GM18861 (cell line): ENCODE measurements around the gene ATG14.
A peak's percentile ranks its signal among the peaks of the same experiment; 100 is the strongest.
"Not testable (repeated sequence)": the region's sequence is repeated elsewhere in the genome, so short reads cannot be mapped to it uniquely, and the experiment has no call there.

ENCODE experiments used
- ATAC-seq: cut with Tn5 transposase; IDR thresholded peaks from one replicate; pipeline ENCODE4 v1.9.1; 2021; ENCODE audit not compliant: unreplicated experiment

Gene ATG14

DNA sequence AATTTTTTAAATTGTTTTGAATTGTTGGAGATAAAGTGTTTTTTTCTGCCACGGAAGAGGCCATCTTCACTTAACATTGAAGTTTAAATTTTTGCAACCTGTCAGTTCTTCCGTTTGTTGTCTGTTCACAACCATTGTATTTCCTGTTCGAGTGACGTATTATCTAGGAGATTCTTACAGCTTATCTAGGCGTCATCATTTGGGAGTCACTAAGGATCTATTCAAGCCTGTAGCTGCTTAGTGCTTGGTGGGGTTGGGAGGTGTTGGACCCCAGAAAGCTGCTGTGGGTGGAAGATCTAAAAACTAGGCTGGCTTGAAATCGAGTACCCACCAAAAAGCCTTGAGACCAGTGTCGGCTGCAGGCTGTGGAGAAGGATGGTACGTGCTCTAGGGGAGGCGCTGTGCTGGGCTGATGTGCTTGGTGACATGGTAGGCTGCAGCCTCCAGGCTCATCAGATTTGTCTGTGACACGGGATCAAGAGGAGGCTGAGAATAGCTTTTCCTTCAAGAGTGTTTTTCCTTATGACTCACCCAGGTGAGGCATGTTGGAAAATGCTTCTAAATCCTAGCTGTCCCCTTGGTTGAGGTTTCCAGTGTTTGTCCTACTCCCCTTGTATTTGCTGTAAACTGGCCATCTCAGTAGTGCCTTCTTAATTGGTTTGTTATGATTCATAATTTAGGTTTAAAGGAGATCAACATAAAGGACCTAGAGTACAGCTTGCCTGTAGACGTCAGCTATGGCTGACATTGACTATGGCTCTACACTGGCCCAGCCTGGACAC lies 57.8 kb downstream of the ATG14 start:
- ATAC-seq, result no peak

DNA sequence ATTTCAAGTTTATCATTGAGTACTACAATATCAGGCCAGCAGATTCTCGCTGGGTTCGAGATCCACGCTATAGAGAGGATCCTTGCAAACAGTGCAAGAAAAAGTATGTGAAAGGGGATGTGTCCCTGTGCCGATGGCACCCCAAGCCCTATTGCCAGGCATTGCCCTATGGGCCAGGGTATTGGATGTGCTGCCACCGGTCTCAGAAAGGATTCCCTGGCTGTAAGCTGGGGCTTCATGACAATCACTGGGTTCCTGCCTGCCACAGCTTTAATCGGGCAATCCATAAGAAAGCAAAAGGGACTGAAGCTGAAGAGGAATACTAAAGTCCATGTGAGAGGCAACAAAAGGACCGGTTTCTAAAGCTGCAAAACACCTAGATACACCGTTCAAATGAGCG lies 59.4 kb downstream of the ATG14 start:
- no peak for ATAC-seq

DNA sequence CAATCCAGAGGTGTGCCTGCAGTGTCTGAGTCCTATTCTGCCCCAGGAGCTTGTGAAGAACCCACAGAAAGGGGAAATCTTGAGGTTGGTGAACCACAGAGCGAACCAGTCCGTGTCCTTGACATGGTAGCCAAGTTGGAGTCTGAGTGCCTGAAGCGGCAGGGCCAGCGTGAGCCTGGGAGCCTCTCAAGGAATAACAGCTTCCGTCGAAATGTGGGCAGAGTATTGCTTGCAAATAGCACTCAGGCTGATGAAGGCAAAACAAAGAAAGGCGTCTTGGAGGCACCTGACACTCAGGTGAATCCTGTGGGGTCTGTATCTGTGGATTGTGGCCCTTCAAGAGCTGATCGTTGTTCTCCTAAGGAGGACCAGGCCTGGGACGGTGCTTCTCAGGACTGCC lies 60.5 kb downstream of the ATG14 start:
- ATAC-seq, result no peak

DNA sequence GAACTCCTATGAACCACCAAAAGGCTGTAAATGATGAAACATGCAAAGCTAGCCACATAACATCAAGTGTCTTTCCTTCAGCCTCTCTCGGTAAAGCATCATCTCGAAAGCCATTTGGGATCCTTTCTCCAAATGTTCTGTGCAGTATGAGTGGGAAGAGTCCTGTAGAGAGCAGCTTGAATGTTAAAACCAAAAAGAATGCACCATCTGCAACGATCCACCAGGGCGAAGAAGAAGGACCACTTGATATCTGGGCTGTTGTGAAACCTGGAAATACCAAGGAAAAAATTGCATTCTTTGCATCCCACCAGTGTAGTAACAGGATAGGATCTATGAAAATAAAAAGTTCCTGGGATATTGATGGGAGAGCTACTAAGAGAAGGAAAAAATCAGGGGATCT lies 61.2 kb downstream of the ATG14 start:
- ATAC-seq, result no peak

DNA sequence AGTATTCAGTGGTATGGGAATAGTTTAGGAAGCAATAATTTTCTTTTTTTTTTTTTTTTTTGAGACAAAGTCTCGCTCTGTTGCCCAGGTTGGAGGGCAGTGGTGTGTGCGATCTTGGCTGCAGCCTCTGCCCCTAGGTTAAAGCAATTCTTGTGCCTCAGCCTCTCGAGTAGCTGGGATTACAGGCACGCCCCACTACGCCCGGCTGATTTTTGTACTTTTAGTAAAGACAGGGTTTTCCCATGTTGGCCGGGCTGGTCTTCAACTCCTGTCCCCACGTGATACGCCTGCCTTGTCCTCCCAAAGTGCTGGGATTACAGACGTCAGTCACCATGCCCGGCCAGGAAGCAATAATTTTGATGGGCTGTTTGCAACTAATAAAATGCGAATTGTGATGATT lies 62.1 kb downstream of the ATG14 start:
- no peak for ATAC-seq

DNA sequence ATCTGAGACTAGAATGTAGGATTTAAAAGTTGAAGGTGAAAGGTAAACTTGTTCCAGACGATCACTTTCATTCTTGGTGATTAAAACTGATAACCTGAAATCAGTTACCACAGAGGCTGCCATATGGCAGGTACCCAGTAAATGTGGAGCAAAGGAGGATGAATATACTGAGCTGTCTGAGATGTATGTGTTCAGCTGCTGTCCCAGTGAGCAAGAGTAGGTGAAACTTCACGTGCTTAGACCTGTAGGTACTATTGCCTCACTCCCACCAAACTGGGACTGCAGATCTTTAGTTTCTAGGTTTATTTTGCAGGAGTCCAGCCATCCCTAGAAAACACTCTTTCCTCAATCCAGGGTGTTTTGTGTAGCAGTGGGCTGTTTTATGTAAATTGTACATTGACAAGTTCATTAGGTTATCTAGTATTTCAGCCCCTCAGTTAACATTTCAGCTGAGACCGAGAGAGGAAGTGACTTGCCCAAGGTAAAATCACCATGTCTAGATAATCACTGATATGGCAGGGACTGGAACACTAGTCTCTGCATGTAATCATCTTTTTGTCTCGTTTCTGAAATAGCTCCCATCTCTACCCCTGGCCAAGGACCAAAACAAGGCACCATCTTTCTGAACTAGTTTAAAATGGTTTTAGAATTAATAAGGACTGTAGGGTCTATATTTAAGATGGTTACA lies 62.7 kb downstream of the ATG14 start:
- ATAC-seq, result no peak

DNA sequence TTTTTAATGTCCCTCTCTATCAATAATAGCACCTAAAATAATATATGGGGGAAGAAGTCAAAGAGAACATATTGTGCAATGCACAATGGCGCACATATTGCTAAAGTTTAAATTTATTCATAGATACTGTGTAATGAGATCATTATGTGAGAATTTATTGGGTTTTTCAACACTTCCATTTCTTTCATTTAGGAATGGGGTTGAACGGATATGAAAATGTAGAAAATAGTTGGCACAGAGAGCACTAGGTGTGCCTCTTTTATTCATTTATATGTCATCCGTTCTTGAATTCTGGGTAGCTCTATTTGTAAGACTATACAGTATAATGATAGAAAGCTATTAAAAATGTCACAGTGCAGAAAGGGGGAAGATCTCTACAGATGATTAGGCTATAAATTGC lies 63.9 kb downstream of the ATG14 start:
- ATAC-seq, result no peak

DNA sequence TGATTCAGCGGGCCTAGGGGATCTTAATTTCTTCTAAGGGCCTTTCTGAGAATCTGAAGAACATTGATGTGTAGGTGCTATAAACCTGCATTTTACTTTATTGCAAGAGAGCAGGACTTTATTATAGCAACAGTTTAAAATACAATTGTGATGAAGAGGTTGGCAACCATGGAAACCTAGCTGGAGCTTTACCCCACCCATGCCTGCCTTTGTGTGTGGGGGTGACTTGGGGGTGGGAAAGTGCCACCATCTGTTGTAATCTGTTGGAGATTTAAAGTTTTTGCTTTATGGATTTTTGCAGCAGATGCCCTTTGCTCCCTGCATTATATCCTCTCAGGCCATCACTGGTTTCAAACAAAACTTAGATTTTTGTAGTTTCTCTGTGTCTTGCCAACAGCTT lies 64.6 kb downstream of the ATG14 start:
- ATAC-seq, result no peak

DNA sequence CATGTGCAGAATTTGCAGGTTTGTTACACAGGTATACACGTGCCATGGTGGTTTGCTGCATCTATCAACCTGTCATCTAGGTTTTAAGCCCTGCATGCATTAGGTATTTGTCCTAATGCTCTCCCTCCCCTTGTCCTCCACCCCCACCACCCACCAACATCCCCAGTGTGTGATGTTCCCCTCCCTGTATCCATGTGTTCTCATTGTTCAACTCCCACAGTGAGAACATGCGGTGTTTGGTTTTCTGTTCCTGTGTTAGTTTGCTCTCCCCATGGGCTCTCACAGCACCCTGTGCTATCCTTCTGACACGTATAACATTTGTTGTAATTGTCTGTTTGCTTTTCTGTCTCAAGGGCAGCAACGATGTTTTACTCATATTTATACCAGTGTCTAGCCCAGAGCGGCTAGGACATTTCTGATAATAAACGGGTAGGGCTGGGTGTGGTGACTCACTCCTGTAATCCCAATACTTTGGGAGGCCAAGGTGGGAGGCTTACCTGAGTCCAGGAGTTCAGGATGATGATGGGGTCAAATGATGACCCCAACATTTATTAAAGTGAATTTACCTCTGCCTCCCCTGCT lies 67.0 kb downstream of the ATG14 start:
- not testable (repeated sequence) for ATAC-seq

DNA sequence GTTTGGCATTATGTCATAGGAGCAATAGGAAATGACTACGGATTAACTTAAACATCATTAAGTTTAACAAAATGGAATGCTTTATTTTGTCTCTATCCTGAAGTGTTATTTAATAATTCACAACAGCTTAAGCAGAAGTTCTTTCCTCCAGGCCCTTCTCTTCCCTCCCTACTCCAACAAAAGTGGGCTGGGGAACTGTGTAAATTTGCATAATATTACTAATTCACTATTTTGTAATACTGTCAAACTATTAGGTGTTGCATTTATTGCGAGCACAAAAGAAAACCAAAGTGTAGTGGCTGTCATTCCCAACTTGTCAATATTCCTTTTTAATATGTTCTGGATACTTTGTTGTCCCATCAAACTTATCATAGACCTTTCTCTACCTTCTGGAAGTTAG lies 69.8 kb downstream of the ATG14 start:
- no peak for ATAC-seq

DNA sequence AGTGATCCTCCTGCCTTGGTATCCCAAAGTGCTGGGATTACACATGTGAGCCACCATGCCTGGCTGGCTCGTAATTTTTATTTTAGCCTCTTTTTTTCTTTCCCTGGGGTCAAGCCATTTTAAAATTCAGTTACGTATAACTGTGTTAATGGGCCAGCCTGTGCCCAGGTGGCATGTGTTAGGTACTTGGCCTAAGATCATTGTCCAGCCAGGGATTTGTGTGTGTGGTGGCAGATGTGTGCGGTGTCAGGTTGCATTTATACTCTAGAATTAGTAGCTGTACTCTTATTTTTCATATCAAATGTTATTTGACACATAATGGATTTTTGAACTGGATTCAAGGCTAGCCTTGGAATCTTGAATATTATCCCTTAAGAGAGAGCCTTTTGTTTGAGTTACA lies 71.1 kb downstream of the ATG14 start:
- no peak for ATAC-seq

DNA sequence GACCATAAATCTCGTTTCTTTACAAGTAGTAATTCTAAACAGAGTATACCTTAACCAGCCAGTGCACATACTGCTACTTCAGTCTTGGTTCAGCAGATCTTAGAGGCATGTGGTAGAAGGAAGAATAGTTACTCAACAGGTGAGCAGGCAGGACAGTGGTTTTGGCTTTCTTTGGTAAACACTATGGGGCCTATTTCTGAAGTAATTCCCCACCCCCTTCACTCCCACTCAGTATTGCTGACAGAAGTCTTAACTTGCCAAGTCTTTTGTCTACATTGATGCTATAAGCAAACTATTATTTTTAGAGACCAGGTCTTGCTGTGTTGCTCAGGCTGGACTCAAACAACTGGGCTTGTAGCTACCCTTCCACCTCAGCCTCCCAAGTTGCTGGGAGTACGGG lies 71.9 kb downstream of the ATG14 start:
- ATAC-seq, result no peak

DNA sequence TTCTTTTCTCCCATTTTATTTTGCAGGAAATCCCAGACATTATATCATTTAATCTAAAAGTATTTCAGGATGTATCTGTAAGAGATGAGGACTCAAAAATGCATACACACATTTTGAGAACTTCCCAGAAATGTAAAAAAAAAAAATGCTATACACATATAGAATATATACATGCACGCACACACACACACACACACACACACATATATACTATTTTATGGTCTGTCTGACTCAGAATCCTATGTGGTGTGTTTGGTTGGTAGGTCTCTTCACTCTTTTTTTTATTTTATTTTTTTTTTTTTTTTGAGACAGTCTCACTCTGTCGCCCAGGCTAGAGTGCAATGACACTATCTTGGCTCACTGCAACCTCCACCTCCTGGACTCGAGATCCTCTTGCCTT lies 74.9 kb downstream of the ATG14 start:
- ATAC-seq, result no peak

DNA sequence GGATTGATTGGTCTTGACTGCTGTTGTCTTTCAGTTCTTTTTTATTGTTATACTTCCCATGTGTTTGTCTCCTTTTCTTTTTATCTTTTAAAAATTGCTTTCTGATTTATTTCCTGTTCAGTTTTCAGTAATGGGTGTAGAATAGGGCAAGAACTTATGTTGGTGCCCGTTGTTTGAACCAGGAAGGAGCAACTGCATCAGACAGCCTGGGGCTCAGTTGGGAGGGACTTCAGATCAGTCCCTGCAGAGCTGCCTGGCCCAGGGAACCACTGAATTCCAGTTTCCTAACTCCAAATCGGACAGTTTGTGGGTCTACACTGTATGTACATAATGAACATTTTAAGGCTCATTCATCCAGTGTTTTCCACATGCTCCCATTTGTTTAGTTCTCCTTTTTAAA lies 75.5 kb downstream of the ATG14 start:
- no peak for ATAC-seq

DNA sequence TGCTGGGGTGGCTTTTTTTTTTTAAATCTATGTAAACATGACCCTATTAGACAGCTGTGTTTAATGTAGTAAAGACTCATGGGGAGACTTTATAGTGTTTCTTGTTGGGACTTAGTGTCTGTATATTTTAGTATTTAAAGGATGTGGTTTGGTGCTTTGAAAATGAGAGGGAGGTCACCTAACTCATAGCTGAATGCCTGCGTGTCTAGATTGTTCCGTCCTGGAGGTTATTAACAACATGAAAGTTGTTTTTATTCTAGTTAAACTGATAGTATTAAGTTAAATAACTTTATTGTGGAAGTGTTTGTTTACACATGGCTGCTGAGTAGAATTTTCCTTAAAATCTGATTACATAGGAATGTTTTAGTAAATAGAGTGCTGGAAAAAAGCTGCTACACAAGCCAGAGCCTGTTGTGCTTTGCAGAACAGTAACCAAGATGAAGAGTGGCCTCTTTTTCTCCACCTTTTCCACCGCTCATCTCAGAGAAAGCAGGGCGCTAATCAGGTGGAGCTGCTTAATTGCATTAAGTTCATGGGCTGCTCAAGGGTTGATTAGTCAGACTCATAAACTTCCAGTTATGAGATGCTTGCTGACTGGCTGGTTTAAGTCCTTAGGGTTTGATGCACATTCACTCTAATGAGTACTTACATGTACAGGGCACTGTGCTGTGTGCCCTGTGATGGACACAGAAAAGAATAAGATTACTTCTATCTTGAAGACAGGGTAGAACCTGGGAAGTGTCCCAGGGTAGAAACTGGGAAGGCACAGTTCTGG lies 77.7 kb downstream of the ATG14 start:
- no peak for ATAC-seq

DNA sequence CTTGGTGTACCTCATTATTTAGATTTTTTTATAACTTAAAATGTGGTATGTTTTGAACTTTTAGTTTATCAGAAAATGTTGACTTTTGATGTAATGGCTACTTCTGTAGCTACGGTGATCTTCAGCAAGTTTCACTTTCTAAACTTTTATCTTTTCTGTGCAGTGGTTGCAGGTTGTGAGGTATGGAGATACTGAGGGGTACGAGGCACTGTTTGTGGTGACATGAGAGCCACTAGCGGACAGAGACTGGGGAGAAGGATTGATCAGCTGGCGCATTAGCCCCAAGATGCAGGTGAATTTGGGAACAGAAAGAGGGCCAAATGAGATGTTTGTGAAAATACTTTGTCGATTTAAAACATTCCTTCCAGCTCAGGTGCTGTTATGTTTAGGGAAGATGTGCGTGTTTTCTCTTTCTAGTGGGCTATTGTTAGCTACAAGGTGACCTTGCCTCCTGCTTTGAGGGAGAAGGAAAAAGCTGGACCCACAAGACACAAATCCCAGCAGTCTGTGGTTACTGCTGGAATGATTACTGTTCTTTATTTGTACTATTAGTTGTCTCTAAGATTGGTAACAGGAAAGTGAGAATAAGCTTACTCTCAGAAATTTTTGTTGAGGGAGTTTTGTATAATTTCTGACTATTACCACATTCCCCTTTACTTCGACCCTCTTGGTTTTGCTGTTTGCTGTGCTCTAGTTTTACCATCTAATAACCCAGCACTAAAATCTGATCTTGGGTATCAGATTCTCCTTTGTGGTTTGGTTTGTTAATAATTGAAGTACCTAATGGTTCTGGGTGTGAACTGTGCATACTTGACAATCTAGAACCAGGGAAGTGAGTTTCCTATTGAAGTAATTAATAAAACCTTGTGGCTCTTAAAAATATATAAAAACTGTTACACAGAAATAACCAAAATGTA lies 78.7 kb downstream of the ATG14 start:
- peak; percentile 56 for ATAC-seq

DNA sequence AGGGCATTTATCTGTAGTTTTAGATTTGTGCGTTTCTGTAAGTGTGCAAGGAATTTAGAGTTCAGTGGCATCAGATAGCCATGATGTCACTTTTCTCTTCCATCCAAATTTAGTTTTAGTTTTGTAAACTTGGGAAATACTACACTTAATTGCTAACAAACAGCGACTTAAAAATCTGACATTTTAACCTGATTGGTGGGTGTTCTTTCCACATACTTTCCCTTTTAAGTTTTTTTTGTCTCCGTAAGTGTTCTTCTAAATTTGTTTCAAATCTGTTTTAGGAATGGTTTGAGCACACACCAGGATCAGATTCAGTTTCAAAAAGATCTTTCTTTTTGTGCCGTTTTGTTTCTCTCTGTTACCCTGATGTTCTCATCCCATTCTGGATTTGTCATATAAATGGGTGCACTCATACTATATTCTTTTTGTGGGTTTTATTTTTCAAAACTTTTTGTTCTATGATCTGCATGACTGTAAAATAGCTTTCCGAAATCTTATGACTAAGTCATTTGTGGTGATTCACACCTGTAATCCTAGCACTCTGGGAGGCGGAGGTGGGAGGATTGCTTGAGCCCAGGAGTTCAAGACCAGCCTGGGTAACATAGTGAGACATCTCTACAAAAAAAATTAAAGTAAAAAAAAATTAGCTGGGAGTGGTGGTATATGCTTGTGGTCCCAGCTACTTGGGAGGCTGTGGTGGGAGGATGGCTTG lies 81.5 kb downstream of the ATG14 start:
- no peak for ATAC-seq

DNA sequence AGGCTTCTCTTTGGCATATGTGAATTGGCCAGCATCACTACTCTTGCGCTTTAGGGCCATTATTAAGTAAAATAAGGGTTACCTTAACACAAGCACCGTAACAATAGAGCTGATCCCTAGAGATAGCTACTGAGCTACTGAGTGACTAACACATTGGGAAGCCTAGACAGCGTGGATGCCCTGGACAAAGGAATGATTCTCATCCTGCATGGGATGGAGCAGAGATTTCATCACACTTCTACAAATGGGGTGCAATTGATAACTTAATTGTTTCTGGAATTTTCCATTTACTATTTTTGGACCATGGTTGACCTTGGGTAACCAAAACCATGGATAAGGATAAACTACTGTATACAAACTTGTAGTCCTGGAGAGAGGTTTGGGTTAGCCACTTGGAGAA lies 83.3 kb downstream of the ATG14 start:
- ATAC-seq, result no peak

DNA sequence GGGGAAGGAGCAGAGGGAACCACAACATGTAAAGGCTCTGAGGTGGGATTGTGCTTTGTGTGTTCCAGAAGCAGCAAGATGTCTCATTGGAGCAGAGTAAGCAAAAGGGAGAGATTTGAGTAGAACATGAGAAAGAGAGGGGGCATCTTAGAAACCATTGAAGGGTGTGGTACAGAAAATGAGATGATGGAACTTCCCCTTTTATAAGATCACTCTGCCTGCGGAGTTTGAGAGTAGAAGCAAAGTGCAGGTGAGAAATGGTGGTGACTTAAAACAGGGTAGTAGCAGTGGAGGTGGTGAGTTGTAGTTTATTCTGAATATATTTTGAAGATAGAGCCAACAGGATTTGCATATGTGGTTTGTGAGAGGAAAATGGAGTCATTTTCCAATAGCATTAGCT lies 84.5 kb downstream of the ATG14 start:
- ATAC-seq, result peak; percentile 73

DNA sequence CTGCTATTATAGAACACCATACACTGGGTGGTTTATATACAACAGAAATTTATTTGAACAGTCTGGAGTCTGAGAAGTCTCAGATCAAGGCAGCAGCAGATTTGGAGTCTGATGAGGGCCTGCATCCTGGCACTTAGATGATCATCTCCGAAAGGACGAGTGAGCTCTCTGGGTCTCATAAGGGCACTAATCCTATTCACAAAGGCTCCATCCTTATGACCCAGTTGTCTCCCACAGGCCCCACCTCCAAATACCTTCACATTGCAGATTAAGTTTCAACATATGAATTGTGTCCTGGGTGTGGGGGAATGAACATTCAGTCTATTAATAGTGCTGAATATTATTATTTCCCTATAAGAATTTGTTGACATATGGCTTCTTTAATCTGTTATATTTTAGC lies 86.8 kb downstream of the ATG14 start:
- ATAC-seq, result no peak
